NOMO-1 treated with DMSO at 0.1 percent for 48 hours (cell line): ENCODE results near the gene CCDC187.
"Not testable (repeated sequence)": the region's sequence is repeated elsewhere in the genome, so short reads cannot be mapped to it uniquely, and the experiment has no call there.

ENCODE experiments used
- DNase-seq: peaks from one replicate; lab custom pipeline; 2025; ENCODE audit not compliant: unreplicated experiment; lab: John Stamatoyannopoulos, UW

CCDC187 gene

DNA sequence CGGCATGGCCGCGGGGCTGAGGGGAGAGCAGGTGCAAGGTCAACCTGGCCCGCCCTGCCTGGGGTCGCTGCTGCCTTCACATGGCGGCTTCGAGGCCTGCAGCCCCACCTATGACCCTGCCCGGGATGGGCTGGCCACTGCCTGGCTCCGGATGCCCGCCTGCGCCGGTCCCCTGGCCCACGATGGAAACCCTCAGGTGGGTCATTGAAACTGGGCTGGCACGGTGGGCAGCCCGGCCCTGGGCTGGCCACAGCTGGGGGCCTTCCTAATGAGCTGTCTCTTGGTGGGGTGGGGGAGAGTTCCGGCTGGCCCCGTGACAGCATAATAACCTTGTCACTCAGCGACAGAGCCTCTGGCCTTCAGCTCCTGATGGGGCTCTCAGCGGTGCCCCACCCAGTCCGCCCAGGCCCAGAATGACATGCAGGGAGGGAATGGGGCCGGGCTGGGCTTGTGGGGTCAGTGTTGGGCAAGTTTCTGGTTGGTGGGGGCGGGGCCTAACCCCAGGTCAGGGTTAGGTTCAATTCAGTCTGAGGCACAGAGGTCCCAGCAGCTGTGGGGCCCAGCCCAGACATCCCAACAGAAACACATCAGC is at the start of gene CCDC187:
Gene CCDC187, minus strand, starts transcription at position 270 of the 592 bp plus-strand sequence. Its CDS starts 264 bp downstream, at position 6.
- DNase-seq = peak; percentile 21

DNA sequence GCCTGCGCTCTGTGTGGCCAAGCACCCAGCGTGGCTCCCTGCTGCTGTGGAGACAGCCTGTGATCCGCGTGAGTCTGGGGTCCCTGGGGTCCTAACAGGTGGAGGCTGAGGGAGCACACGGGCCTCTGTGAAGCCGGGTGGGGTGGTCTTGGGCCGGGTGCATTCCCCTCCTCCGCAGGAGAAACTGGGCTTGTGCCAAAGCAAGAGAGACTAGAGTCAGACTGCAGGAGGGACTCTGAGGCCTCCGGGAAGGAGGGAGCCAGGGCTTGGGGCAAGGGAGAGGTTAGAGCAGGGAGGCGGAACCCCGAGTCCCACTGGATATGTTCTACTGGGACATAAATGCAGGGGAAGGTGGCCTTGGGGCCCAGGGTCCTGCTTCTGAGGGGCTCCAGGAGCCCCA is 49.2 kb upstream of the CCDC187 start:
- DNase-seq = no peak

DNA sequence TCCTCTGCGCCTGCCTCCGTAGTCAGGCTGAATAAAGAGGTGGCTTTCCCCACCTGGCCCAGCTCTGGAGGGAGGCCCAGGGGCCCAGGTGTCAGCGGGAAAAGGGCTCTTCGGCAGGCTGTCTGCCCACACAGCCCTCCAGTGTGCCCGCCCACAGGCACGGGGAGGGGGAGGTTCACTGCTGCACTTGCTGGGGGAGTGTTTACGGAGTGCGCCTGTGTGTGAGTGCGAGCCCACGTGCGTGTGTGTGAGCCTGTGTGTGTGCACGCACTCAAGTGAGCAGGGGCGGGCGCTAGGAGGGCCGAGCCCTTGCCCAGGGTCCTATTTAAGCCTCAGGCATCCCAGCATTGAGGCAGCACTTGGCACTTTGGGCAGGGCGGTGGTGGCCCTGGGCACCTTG is 48.8 kb upstream of the CCDC187 start:
- no peak for DNase-seq

DNA sequence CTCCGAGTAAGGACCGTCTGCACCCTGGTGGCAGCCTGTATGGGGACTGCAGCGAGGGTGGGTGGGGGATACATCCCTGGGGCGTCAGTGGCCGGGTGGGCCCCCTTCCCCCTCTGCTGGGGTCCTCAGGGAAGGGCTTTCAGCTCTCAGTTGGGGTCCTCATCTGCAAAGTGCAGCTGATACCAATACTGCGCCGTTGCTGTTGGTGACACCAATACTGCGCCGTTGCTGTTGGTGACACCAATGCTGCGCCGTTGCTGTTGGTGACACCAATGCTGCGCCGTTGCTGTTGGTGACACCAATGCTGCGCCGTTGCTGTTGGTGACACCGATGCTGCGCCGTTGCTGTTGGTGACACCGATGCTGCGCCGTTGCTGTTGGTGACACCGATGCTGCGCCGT is 48.0 kb upstream of the CCDC187 start:
- DNase-seq = not testable (repeated sequence)

DNA sequence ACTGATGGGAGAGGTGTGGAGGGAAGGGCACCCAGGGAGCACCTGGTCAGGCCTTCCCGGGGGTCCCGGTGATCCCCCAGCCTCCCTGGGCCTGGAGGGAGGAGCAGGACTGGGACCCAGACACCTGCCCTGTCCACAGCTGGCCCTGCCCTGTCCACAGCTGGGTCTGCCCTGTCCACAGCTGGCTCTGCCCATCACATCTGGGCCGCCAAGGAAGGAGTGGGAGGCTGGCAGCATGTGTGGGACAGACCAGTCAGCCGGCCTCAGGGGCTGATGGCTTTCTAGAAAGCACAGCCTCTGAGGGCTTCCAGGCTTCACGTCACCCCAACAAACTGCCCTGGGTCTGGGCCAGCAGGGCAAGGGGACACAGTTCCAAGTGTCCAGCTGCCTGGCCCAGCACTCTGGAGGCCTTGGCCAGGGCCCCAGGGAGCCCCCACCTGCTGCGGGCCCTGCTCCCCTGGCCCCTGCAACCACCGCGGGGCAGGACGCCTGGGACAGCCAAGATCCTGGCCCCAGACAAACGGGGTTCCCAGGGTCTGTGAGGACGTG is 47.4 kb upstream of the CCDC187 start:
- no peak for DNase-seq

DNA sequence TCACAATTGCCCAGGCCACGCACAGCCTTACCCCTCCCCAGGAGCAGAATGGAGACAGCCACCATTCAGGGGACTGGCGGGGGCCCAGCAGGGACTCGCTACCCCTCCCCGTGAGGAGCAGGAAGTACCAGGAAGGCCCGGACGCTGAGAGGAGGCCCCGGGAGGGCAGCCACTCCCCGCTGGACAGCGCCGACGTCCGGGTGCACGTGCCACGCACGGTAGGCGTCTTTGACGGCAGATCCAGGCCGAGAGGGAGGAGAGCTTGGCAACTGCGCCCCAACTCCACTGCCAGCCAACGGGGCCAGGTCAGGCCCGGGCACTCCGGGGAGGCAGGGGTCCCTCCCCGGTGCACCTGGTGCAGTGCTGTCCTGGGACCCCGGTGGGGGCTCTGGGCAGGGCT is 45.7 kb upstream of the CCDC187 start:
- no peak for DNase-seq

DNA sequence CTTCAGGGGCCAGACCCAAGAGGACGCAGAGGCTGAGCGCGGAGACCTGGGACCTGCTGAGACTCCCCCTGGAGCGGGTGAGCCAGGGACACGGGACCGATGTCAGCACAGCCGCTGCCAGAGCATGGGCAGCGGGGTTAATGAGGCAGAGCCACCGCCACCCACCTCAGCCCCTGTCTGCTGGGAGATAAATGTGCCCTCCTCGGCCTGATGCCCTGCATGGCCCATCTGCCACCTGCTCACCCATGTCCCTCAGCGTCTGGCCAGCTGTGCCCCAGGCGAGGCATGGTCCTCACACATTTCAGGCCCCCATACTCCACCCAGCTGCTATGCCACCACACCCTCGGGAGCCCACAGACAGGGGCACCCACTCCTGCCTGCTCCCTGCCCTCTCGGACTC is 44.8 kb upstream of the CCDC187 start:
- no peak for DNase-seq

DNA sequence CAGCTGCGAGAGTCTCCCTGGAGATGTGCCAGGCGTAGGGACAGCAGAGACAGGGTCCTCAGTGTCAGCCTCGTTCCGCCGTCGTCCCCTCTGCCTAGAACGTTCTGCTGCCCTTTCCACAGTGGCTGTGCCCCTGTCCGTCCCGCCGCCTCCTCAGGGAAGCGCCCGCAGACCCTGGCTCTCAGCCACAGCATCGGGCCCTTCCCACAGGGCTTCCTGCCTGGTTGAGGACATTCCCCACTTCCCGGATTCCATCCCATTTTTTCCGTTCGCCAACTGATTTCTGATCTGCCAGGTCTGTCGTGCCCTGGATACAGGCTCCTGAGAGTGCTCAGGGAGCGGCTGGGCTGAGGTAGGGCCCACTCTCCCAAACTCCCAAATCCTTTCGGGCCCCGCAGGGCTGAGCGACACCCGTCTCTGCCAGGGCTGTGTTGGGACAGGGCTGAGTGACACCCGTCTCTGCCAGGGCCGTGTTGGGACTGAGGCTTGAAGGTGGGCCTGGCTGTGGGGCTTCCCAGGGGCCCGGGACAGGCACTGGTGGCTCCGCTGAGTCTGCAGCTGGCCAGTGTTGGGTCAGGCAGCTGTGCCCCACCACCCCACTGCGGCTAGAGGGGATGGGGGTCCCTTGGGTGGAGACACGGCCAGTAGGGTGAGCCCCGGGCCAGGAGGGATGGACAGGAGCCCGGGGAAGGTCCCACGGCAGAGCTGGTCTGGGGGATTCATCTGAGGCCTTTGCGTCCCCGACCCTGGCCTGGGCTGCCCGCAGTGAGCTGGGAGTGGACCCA is 43.8 kb upstream of the CCDC187 start:
- no peak for DNase-seq

DNA sequence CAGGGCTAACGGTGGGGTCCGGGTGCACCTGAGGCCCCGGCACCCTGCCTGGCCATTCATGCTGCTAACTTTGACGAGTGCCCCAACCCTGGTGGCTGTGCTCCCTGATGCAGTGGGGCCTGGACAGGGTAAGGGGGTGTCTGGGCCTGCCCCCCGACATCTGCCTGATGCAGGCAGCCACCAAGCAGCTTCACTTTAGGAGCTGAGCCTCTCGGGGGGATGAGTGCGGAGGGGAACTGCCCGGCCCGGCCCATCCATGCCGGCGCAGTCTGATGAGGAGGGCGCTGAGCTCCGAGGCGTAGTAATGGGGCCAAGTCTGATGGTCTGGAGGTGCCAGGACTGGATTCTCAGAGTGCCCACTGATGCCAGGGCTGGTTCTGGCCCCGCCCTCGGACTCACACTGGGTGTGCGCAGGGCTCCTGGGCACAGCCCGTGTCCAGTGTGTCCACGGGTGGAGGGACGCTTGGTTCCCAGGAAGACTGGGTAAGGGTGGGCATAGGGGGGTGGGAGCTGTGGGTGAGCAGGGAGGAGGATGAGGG is 43.1 kb upstream of the CCDC187 start:
- no peak for DNase-seq

DNA sequence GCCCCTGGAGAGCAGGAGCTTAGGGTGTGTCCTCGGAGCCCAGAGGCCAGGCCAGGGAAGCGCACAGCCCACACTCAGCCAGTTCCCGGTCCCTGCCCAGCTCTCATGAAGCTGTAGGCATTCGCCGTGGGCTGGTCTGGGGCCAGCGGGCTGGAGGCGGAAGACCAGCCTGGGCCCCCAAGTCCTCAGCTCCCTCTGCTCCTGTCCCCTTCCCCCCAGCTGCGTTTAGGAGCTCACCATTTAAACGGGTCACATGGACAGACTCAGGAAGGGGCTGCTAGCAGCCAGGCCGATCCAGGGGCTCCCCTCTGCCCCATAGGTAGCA is 42.2 kb upstream of the CCDC187 start:
- DNase-seq = no peak

DNA sequence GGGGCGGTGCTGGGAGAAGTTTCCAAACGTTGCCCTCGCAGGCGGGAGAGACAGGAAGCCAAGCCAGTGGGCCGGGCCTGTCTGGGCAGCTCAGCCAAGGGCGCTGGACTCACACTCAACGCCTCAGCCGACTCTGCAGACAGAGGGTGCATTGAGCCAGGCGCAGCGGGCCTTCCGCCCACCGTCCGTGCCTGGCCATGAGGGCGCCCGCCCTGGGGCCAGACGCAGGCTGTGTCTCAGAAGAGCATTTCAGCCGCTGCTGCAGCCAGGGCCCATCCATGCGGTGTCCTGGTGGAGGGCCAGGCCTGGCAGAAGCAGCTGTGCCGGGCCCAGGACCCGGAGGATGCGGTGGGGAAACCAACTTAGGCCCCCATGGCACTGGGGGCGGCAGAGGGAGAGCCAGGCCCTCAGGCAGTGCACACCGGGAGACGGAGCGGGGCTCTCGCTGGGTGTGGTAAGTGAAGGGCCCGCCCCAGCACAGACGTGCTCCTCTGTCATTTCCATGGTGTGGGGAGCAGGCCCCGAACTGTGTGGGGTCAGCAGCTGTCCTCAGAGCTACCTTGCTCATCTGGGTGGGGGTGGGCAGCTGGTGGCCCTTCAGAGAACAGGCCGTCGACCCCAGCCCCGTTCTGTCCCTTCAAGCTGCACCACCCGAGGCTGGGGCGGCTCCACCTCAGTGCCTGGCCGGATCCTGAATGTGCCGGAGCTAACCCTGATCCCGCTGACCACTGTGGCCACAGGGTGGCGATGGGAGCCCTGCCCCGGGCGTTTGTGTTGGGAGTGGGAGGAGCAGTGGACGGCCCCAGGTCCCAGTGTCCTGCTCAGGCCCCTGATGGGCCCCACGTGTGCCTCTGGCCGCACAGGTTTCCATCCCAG is 41.6 kb upstream of the CCDC187 start:
- no peak for DNase-seq

DNA sequence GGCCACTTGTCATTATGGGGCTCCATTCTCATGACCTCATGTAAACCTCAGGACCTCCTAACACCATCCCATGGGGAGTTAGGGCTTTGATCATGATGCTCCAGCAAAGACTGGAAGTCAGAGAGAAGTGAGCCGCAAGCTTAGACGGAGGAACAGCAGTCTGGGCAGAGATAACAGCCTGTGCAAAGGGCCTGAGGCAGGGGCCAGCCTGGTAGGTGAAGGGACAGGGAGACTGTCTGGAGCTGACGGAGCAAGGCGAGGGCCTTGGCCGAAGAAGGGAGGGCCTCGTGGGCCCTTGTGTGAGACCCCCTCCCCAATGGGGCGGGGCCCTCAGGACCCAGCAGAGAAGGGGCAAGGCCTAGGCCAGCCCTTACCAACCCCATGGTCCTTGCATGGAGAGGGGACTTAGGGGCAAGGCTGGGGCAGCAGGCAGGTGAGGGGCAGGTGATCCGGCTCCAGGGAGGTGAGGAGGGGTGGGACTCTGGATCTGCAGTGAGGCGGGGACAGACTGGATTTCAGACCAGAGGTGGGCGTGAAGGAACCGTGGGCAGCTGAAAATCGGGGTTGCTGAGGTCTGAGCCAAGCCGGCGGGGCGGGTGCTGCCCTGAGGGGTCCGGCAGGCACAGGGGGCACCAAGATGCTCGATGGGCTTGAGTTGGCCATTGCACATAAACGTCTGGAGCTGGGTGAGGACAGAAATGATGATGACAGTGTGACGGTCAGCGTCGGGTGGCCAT is 40.8 kb upstream of the CCDC187 start:
- no peak for DNase-seq

DNA sequence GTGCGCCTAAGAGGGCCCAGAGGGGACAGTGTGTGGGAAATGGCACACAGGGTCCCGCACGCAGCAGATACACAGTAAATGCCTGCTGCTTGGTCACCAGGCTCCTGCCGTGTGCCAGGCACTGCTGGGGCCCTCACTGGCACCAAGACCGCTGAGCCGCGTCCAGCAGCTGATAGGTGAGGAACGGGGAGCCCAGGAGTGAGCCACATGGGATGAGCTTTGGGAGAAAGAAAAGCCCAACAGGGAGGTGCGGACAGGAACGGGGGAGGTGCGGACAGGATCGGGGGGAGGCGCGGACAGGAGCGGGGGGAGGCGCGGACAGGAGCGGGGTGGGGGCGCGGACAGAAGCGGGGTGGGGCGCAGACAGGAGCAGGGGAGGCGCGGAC is 40.0 kb upstream of the CCDC187 start:
- DNase-seq = no peak

DNA sequence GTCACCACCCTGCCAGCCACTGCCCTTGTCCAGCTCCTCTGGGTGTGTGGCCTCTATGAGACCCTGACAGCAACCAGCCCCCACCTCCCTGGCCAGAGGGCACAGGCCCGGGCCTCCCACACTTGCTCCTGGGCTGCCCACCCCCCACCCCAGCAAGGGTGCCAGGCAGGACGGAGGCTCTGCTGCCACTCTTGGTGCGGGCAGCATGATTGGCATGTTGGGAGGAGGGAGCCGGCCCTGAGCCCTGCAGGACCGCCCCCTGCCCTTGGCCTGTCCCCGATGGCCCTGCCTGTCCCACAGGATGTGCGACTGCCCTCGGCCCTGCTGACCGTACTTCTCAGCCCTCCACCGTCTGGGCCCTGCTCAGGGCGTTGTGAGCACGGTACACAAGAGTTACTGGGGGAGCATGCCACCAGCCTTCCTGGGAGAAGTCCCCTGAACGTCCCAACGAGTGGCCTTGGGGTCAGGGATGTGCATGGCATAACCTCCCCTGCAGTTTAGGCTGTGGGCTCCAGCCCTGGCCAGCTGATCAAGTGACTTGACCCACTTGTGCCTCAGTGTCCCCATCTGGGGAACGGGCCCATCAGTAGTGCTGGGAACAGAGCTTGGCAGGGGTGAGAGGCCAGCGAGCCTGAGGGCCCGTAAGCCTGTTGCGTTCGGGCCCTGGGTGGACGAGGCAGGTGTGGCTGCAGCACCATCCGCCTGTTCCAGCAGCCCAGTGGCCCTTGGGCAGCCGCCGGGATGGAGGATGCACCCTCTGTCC is 39.4 kb upstream of the CCDC187 start:
- DNase-seq = no peak

DNA sequence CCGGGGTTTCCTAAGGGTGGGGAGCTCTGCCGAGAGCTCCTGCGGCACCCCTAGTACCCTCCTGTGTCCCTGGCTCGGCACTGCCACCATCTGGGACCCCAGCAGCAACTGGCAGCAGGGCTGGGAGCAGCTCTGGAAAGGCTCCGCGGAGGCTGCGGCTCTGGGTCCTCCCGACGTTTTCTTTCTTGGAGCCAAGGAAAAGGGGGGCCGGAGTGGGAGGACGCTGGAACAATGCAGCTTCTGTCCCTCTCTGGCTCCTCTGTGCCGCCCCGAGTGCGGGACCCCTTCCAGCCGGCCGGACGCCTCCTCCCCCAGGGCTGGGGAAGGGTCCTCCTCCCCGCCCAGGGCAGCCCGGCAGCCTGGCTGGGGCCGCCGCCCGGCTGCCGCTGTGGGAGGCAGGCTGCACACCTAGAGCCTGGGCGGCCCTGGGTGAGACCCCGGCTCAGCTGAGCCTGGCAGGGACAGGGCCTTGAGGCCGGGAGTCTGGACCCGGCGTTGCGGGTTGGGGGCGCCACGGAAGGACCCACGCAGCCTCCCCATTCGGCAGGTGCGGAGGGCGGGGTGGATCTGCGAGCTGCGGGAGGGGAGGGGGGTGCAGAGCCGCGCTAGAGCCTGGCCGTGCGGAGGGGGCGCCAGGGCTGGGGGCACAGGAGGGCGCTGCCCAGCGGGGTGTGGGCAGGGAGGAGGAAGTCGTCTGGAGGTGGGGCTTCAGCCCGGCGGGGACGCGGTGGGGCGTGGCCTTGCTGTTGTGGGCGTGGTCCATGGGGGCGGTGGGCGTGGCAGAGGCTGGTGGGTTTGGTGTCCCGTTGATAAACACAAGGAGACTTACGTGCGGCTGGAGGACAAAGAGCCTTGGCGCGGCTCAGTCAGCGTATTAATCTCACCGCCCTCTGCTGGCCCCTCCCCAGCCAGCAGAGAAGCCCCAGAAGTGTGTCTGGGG is 38.6 kb upstream of the CCDC187 start:
- peak; percentile 65 for DNase-seq

DNA sequence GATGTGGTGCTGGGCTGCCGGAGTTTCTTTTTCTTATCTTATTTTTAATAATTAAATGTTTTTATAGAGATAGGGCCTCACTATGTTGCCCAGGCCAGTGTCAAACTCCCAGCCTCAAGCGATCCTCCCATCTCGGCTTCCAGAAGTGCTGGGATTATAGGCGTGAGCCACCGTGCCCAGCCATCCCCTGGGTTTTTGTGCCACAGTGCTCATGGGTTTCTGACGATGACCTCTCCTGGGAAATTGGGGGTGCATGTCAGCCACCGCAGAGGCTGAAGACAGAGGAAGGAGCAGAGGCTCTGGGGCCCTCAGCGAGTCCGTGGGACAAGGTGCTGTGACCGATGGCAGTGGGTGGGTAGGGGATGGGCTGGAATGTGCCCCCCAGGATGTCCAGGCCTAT is 37.9 kb upstream of the CCDC187 start:
- no peak for DNase-seq

DNA sequence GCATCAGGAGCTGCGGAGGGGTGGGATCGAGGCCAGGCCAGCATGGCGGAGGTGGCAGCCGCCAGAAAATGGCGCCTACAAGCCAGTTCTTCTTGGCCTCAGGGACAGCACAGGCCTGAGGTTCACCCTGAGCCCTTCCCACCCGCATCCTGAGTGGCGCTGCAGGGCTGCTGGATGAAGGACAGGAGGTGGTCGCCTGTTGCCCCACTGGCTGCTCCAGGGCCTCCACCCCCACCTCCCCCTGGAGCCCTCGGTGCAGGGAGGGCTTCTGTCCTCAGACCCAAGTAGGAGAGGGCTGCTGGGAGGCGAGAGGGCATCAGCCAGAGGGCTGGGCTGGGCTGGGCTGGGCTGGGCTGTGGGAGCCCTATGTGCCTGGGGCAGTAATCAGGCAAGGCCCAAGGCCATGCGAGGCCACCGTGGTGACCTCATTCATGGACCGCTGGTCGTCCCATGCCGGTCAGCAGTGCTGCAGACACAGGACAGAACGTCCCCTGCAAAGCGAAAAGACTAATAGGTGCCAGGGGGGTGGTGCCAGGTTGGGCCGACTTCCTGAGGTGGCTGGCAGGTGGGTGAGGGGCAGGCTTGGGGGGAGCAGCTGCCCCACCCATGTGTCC is 37.3 kb upstream of the CCDC187 start:
- DNase-seq = no peak

DNA sequence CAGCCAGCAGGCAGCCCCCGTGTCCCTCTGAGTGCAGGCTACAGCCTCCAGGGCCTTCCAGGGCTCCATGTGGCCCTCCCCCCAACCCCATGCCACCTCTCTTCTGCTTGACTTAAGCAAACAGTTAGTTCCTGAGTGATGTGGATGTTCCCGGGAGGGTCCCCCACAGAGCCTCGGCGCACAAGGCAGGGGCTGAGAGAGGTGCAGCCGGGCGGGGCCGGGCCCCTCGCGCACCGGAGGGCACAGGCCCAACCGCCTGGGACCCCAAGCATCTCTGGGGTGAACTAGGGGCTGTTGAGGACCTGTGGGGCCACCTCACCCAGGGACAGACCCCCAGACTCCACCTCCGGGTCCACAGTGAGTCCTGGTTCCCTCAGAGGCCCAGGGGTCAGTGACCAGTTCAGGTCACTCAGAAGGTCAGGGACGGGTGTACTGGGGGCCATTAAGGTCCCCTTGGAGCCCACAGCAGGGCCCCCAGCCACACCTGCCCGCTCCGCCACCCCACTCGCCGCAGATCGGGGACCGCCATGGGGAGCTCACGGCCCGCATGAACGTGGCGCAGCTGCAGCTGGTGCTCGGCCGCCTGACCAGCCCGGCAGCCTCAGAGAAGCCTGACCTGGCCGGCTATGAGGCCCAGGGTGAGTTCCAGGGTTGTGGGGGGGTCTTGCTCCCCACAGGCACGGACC is 36.6 kb upstream of the CCDC187 start:
- no peak for DNase-seq
